Fibroblast of skin of right biceps (primary cell): ENCODE data around the gene PLAGL1.
"Not testable (repeated sequence)": the region's sequence is repeated elsewhere in the genome, so short reads cannot be mapped to it uniquely, and the experiment has no call there.

Experiments used
- DNase-seq: peaks from one replicate; pipeline ENCODE4 v3.0.0-alpha.2; 2013

PLAGL1 gene

GRCh38 chr6:143934867-143935266 is 73.2 kb downstream of the PLAGL1 start:
- DNase-seq, result no peak

- no peak for DNase-seq
Measured at GRCh38 chr6:143934331-143934730, 73.7 kb downstream of the PLAGL1 start.

GRCh38 chr6:143929975-143930374 is 78.1 kb downstream of the PLAGL1 start:
- no peak for DNase-seq

GRCh38 chr6:143928853-143929252 is 79.2 kb downstream of the PLAGL1 start:
- DNase-seq, result no peak

GRCh38 chr6:143917026-143917425 is 91.0 kb downstream of the PLAGL1 start:
- not testable (repeated sequence) for DNase-seq

- DNase-seq, result no peak
Measured at GRCh38 chr6:143912671-143913070, 95.4 kb downstream of the PLAGL1 start.

GRCh38 chr6:143911028-143911427 is 97.0 kb downstream of the PLAGL1 start:
- DNase-seq, result no peak

GRCh38 chr6:143902827-143903226 is 105.2 kb downstream of the PLAGL1 start:
- no peak for DNase-seq

GRCh38 chr6:143901885-143902750 is 105.9 kb downstream of the PLAGL1 start:
- peak; percentile 11 for DNase-seq

GRCh38 chr6:143900358-143900757 is 107.7 kb downstream of the PLAGL1 start:
- no peak for DNase-seq

- DNase-seq, result no peak
Measured at GRCh38 chr6:143896126-143896860, 111.8 kb downstream of the PLAGL1 start.

- DNase-seq, result no peak
Measured at GRCh38 chr6:143894655-143895054, 113.4 kb downstream of the PLAGL1 start.
